Measurements from ENCODE around the gene RBM18. TPM values are rescaled to one million over a fixed set of nuclear protein-coding genes. Genes with fewer than 3 reads are reported as not detected.

The RBM18 gene
- total RNA-seq, 4 donors from 2014 or later, result 0.80 to 9.7 (median 4.6) TPM

GRCh38 chr9:122205176-122205575 lies 59.5 kb downstream of the RBM18 start:
- WGBS, 2 donors (ENCODE audit: low coverage in 1 of 2), result 91% methylated on average over 8 of the region's 8 CpGs; no CpG with 5 or more reads in 1 of the 2 donors
- intact Hi-C loops (cut with DNase I; ENCODE audit: low total_unique reads) (no loop called here), in situ Hi-C loops (cut with MboI; ENCODE audit: low pct_ligation_motif_present in 1 of 4, low pct_unique_long_range_greater_than_20kb in 1 of 4, low sequenced_read_pairs in 3 of 4) (no loop called here)
- no peak for DNase-seq
- no peaks in the 10 kb centered on the region for H3K4me1 ChIP-seq
- no peaks in the 10 kb centered on the region for H3K36me3 ChIP-seq
- H3K9me3 ChIP-seq, result no peaks in the 10 kb centered on the region
- H3K27me3 ChIP-seq, result peaks cover 8% of the 10 kb centered on the region
- TF ChIP-seq EP300 (IDR thresholded peaks at IDR 0.05; ENCODE audit: low read depth) (no peak), POLR2AphosphoS5 (IDR thresholded peaks at IDR 0.05) (no peak), POLR2A (IDR thresholded peaks at IDR 0.05) (no peak), CTCF (IDR thresholded peaks at IDR 0.05) (no peak)
- H3K4me3 ChIP-seq, result no peak overlapping the region
- H3K27ac ChIP-seq, result no peak overlapping the region

DNA sequence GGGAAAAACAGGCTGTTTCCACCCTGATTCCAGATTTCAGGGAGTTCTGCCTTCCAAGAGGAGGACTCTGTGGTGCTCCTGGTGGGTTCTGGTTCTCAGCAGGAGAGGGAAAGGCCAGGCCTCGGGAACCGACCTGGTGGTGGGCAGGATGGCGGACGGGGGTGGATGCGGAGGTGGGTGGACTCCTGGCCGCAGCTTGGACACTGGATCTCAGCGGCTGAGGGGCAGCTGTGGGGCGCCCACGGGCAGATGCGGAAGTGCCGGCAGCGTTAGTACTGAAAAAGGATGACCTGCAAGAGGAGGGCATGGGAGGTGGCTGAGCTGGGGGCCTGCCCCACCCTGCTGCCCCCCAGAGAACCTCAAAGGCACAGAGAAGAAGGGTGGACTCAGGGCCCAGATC lies 60.1 kb downstream of the RBM18 start:
- H3K36me3 ChIP-seq, result no peaks in the 10 kb centered on the region
- no peaks in the 10 kb centered on the region for H3K4me1 ChIP-seq
- in situ Hi-C loops (cut with MboI; ENCODE audit: low pct_ligation_motif_present in 1 of 4, low pct_unique_long_range_greater_than_20kb in 1 of 4, low sequenced_read_pairs in 3 of 4) (no loop called here), intact Hi-C loops (cut with DNase I; ENCODE audit: low total_unique reads) (no loop called here)
- TF ChIP-seq EP300 (IDR thresholded peaks at IDR 0.05; ENCODE audit: low read depth) (no peak), POLR2A (IDR thresholded peaks at IDR 0.05) (no peak), POLR2AphosphoS5 (IDR thresholded peaks at IDR 0.05) (no peak), CTCF (IDR thresholded peaks at IDR 0.05) (no peak)
- peaks cover 6% of the 10 kb centered on the region for H3K27me3 ChIP-seq
- no peaks in the 10 kb centered on the region for H3K9me3 ChIP-seq
- DNase-seq, result no peak
- H3K27ac ChIP-seq, result no peak overlapping the region
- 88 to 100% methylated on average over 3 to 12 of the region's 12 CpGs for WGBS, 2 donors (ENCODE audit: low coverage in 1 of 2)
- H3K4me3 ChIP-seq, result no peak overlapping the region

- in situ Hi-C loops (cut with MboI; ENCODE audit: low pct_ligation_motif_present in 1 of 4, low pct_unique_long_range_greater_than_20kb in 1 of 4, low sequenced_read_pairs in 3 of 4), result no loop called here
Measured at GRCh38 chr9:122204055-122204454, 60.6 kb downstream of the RBM18 start.

DNA sequence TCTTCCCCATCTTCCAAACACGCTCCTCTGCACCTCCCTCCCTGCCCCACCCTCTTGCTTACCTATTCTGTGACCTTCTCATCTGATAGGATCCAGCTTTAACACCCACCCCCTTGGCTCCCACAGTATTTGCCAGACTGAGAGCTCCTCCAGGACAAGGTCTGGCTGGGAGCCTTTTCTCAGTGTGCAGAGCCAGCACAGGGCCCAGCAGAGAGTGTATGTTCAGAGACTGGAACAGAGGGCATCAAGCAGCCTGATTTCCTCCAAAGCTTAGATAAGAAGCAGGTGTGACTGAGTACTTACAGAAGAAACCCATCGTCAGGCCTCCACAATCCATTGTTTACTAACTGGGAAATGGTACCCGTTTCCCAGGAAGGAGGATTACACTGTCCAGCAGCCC lies 62.5 kb downstream of the RBM18 start:
- TF ChIP-seq POLR2AphosphoS5 (IDR thresholded peaks at IDR 0.05), result no peak
- TF ChIP-seq EP300 (IDR thresholded peaks at IDR 0.05; ENCODE audit: low read depth), result no peak
- no peak for TF ChIP-seq POLR2A (IDR thresholded peaks at IDR 0.05)
- no peak for TF ChIP-seq CTCF (IDR thresholded peaks at IDR 0.05)
- DNase-seq, result no peak
- WGBS, 2 donors (ENCODE audit: low coverage in 1 of 2), result 38 to 52% methylated on average over 1 to 3 of the region's 3 CpGs
- Histone ChIP-seq H3K4me1 (peaks cover 0 to 6% (median 0%) of the 10 kb centered on the region in 4 donors), H3K36me3 (no peaks in the 10 kb centered on the region), H3K9me3 (no peaks in the 10 kb centered on the region), H3K27ac (no peak overlapping the region), H3K4me3 (no peak overlapping the region), H3K27me3 (peaks cover 6% of the 10 kb centered on the region)
- in situ Hi-C loops (cut with MboI; ENCODE audit: low pct_ligation_motif_present in 1 of 4, low pct_unique_long_range_greater_than_20kb in 1 of 4, low sequenced_read_pairs in 3 of 4) (no loop called here), intact Hi-C loops (cut with DNase I; ENCODE audit: low total_unique reads) (no loop called here)

More at GRCh38 chr9:122204055-122204454, 60.6 kb downstream of the RBM18 start:
- intact Hi-C loops (cut with DNase I; ENCODE audit: low total_unique reads), result no loop called here
- peaks cover 6% of the 10 kb centered on the region for H3K27me3 ChIP-seq
- no peaks in the 10 kb centered on the region for H3K36me3 ChIP-seq
- DNase-seq, result no peak
- TF ChIP-seq POLR2A (IDR thresholded peaks at IDR 0.05), result no peak
- TF ChIP-seq CTCF (IDR thresholded peaks at IDR 0.05), result no peak
- TF ChIP-seq EP300 (IDR thresholded peaks at IDR 0.05; ENCODE audit: low read depth), result no peak
- TF ChIP-seq POLR2AphosphoS5 (IDR thresholded peaks at IDR 0.05), result no peak
- WGBS, 2 donors (ENCODE audit: low coverage in 1 of 2), result 79 to 96% methylated on average over 5 of the region's 5 CpGs
- no peaks in the 10 kb centered on the region for H3K4me1 ChIP-seq
- H3K27ac ChIP-seq, result no peak overlapping the region
- H3K4me3 ChIP-seq, result no peak overlapping the region
- no peaks in the 10 kb centered on the region for H3K9me3 ChIP-seq
